ENCODE results near the gene NDUFA8. TPM values are rescaled to one million over a fixed set of nuclear protein-coding genes. Genes with fewer than 3 reads are reported as not detected.

Gene NDUFA8
- total and polyA plus RNA-seq, 2 of the 4 experiments (the other 2 are of a cell fraction), result 45.2 to 98.1 TPM

DNA sequence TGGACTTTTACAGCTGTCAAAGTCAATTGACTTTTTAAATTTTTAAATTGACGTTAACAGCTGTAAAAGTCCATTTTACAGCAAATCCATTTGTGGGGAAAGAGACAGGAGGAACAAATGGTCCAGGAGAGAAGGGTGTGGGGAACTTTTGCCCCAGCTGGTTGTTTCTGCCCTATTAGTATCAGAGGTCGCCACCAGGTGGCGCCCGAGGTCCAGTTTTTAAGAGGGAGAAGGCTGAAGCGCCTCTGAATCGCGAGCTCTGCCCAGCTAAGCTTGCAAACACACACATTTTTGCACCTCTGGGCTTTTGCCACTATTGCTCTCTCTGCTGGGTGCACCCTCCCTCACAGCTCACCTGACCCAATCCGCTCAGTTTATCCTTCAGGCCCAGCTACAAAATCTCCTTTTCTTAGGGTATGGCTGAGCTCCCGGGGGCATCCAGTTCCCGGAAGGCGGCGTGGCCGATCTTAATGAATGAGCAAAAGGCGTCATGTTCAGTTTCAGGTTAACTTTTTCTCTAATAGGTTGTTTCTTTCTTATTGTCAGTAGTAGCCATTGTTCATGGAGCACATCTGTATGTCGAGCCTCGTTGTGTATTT is 60.2 kb downstream of the NDUFA8 start:
- Histone ChIP-seq H3K27ac (ENCODE audit: insufficient read depth, low read length) (no peak overlapping the region), H3K4me2 (ENCODE audit: low read depth, low read length) (no peak overlapping the region), H3K36me3 (ENCODE audit: control insufficient read depth, insufficient read depth, low read length) (no peaks in the 10 kb centered on the region), H3K27me3 (ENCODE audit: control insufficient read depth, insufficient read depth, low read length) (peaks cover 3% of the 10 kb centered on the region), H2BK120ac (ENCODE audit: low read depth, low read length) (no peak overlapping the region), H2BK15ac (ENCODE audit: low read depth, low read length) (no peak overlapping the region), H3K4me3 (ENCODE audit: insufficient read depth, low read depth, low read length) (no peak overlapping the region), H4K8ac (ENCODE audit: low read depth in 2 of 2, low read length in 2 of 2) (no peak overlapping the region), H4K5ac (ENCODE audit: low read depth, low read length) (no peak overlapping the region), H3K23ac (ENCODE audit: low read depth, low read length) (no peak overlapping the region), H2AK9ac (replicated peaks; ENCODE audit: low read depth, low read length, poor library complexity) (no peak overlapping the region), H4K20me1 (ENCODE audit: insufficient read depth, low read length) (no peaks in the 10 kb centered on the region), H3K56ac (ENCODE audit: extremely low read depth, insufficient read depth, low read length) (no peak overlapping the region), H4K91ac (ENCODE audit: insufficient read depth, low read depth, low read length) (no peak overlapping the region), H3K14ac (replicated peaks; ENCODE audit: low read depth, low read length) (no peak overlapping the region), H3K9ac (ENCODE audit: low read depth, low read length) (no peak overlapping the region), H3K4me1 (ENCODE audit: control insufficient read depth, insufficient read depth, low read length) (no peaks in the 10 kb centered on the region; the same call in 1 of the 2 replicates), H3K9me3 (ENCODE audit: control insufficient read depth, insufficient read depth, low read length) (no peaks in the 10 kb centered on the region), H2AFZ (replicated peaks; ENCODE audit: low read length, poor library complexity) (peak overlapping the region; percentile 73), H2AK5ac (ENCODE audit: low read depth, low read length) (no peak overlapping the region), H3K9me1 (ENCODE audit: insufficient read depth, low read length) (no peaks in the 10 kb centered on the region), H3K18ac (ENCODE audit: low read depth, low read length) (no peak overlapping the region), H2BK20ac (ENCODE audit: low read depth, low read length) (no peak overlapping the region), H3K79me1 (ENCODE audit: low read depth in 1 of 2, low read length in 2 of 2) (no peaks in the 10 kb centered on the region), H3K4ac (ENCODE audit: low read depth, low read length) (no peak overlapping the region), H2BK5ac (ENCODE audit: low read depth, low read length, poor library complexity, severe bottlenecking) (no peak overlapping the region)
- in situ Hi-C loops (cut with MboI; ENCODE audit: low sequenced_read_pairs) (loop anchor here (10.0 kb wide), 2 partner anchors 255 to 355 kb away; no protein-coding TSS in a partner anchor), intact Hi-C loops (cut with micrococcal nuclease) (loop anchor here (1.0 to 10.0 kb wide), 7 partner anchors 24 to 715 kb away; no protein-coding TSS in a partner anchor), dilution Hi-C loops (cut with HindIII; ENCODE audit: low sequenced_read_pairs, unreplicated experiment) (no loop called here)
- peak; percentile 74 for DNase-seq
- POLR2A ChIA-PET (ENCODE audit: unreplicated experiment), result no interaction called here
- TF ChIP-seq POLR2A (IDR thresholded peaks at IDR 0.05; ENCODE audit: low read depth, low read length) (no peak), BHLHE40 (IDR thresholded peaks at IDR 0.05; ENCODE audit: low read depth, low read length) (no peak), CHD1 (IDR thresholded peaks at IDR 0.05; ENCODE audit: low read depth, low read length) (no peak), ELK1 (IDR thresholded peaks at IDR 0.05; ENCODE audit: borderline replicate concordance, low read depth, low read length) (no peak), RCOR1 (IDR thresholded peaks at IDR 0.05; ENCODE audit: insufficient replicate concordance, low read length) (no peak), RFX5 (IDR thresholded peaks at IDR 0.05; ENCODE audit: low read depth, low read length) (no peak), SMC3 (IDR thresholded peaks at IDR 0.05; ENCODE audit: low read depth, low read length) (peak; percentile 81), MAZ (IDR thresholded peaks at IDR 0.05; ENCODE audit: borderline replicate concordance, low read depth, low read length) (0 out of 2 replicates have a peak, but pooled peaks have one; percentile 18), FOS (IDR thresholded peaks at IDR 0.05; ENCODE audit: low read depth, low read length) (no peak), RAD21 (IDR thresholded peaks at IDR 0.05; ENCODE audit: low read length) (peak; percentile 82)
- TF ChIP-seq, protein P1, sequence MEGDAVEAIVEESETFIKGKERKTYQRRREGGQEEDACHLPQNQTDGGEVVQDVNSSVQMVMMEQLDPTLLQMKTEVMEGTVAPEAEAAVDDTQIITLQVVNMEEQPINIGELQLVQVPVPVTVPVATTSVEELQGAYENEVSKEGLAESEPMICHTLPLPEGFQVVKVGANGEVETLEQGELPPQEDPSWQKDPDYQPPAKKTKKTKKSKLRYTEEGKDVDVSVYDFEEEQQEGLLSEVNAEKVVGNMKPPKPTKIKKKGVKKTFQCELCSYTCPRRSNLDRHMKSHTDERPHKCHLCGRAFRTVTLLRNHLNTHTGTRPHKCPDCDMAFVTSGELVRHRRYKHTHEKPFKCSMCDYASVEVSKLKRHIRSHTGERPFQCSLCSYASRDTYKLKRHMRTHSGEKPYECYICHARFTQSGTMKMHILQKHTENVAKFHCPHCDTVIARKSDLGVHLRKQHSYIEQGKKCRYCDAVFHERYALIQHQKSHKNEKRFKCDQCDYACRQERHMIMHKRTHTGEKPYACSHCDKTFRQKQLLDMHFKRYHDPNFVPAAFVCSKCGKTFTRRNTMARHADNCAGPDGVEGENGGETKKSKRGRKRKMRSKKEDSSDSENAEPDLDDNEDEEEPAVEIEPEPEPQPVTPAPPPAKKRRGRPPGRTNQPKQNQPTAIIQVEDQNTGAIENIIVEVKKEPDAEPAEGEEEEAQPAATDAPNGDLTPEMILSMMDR (conservative IDR thresholded peaks at IDR 0.05; ENCODE audit: low read depth, low read length), result peak; percentile 86
- TF ChIP-seq, protein P2, sequence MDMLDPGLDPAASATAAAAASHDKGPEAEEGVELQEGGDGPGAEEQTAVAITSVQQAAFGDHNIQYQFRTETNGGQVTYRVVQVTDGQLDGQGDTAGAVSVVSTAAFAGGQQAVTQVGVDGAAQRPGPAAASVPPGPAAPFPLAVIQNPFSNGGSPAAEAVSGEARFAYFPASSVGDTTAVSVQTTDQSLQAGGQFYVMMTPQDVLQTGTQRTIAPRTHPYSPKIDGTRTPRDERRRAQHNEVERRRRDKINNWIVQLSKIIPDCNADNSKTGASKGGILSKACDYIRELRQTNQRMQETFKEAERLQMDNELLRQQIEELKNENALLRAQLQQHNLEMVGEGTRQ (IDR thresholded peaks at IDR 0.05; ENCODE audit: low read depth, low read length), result no peak
- CTCF ChIA-PET, result interaction anchor here (0.6 to 2.6 kb wide), 19 partner anchors 8 to 553 kb away, joined by 3 to 37 read pairs (median 4); no protein-coding TSS in a partner anchor
- WGBS, 2 experiments (ENCODE audit: extremely low coverage in 2 of 2, insufficient read length in 1 of 2), result 0% methylated on average over 2 of the region's 16 CpGs; no CpG with 5 or more reads in 1 of the 2 experiments
- peak; percentile 89 for ATAC-seq (ENCODE audit: low read depth)
- no TSS peak for BruUV-seq (replicated peaks)

Measured in IMR-90 (cell line).